Panc1 (cell line): ENCODE data around the gene UIMC1. TPM values are rescaled to one million over a fixed set of nuclear protein-coding genes. Genes with fewer than 3 reads are reported as not detected.
A peak's percentile ranks its signal among the peaks of the same experiment; 100 is the strongest.

ENCODE experiments used
- ATAC-seq: fragments of 200-7000 bp; cut with Tn5 transposase; 2 replicates; pipeline ENCODE4 v1.9.1; 2020; ENCODE audit warnings: mild to moderate bottlenecking, moderate library complexity
- BruUV-seq: library from RNA; stranded (reverse); fragments of 400-500 nt; replicated peaks from 2 replicates; lab custom pipeline; 2021; lab: Mats Ljungman, UMichigan
- CTCF ChIA-PET: fragments of 300-600 bp; sonication (Branson Sonifier 250); formaldehyde crosslinking; loops from one replicate; lab custom pipeline; 2022; ENCODE audit warnings: antibody characterized with exemption; lab: Charles Lee
- POLR2A ChIA-PET: fragments of 300-600 bp; sonication (Branson Sonifier 250); formaldehyde crosslinking; loops from one replicate; lab custom pipeline; 2022; ENCODE audit warnings: antibody characterized with exemption; lab: Charles Lee
- DNase-seq: peaks from one replicate; pipeline ENCODE4 v3.0.0-alpha.2; 2010; ENCODE audit warnings: low read depth, low spot score
- H3K27ac ChIP-seq: 2 replicates; pipeline ENCODE4 v1.5.1; 2011; ENCODE audit warnings: mild to moderate bottlenecking, low read length, inconsistent platforms
- H3K27me3 ChIP-seq: fragments of 200-500 bp; sonication (Bioruptor generic); 2 replicates; pipeline ENCODE4 v1.6.0; 2014; ENCODE audit warnings: low read length, inconsistent platforms; ENCODE audit not compliant: control insufficient read depth, insufficient read depth
- H3K36me3 ChIP-seq: fragments of 200-500 bp; sonication (Bioruptor generic); 2 replicates; pipeline ENCODE4 v1.5.1; 2014; ENCODE audit warnings: inconsistent platforms, mild to moderate bottlenecking, low read length, moderate library complexity; ENCODE audit not compliant: control insufficient read depth, insufficient read depth
- H3K4me1 ChIP-seq: 2 replicates; pipeline ENCODE4 v1.5.1; 2011; ENCODE audit warnings: inconsistent platforms, mild to moderate bottlenecking, low read length, moderate library complexity; ENCODE audit not compliant: control insufficient read depth, insufficient read depth
- H3K4me3 ChIP-seq, 2 experiments: 2 replicates each; pipeline ENCODE4 v1.5.1; 2011 to 2012; ENCODE audit warnings: low read depth in 2 of 2, low read length in 2 of 2, mild to moderate bottlenecking in 2 of 2, inconsistent platforms in 1 of 2, moderate library complexity in 1 of 2
- H3K9me3 ChIP-seq: fragments of 200-500 bp; sonication (Bioruptor generic); 2 replicates; pipeline ENCODE4 v1.5.1; 2014; ENCODE audit warnings: low read depth, mild to moderate bottlenecking, inconsistent platforms, low read length, moderate library complexity; ENCODE audit not compliant: control insufficient read depth, insufficient read depth
- CTCF ChIP-seq: fragments of 450-650 bp; IDR thresholded peaks from 2 replicates; pipeline ENCODE4 v1.5.1; 2017; ENCODE audit warnings: mild to moderate bottlenecking
- POLR2AphosphoS5 ChIP-seq: IDR thresholded peaks from 2 replicates; pipeline ENCODE4 v1.6.1; 2012; ENCODE audit warnings: mild to moderate bottlenecking, low read depth, low read length, moderate library complexity
- REST ChIP-seq, 2 experiments: IDR thresholded peaks; 2 replicates each; pipeline ENCODE4 v1.6.1; 2011 to 2012; ENCODE audit warnings: low read depth in 2 of 2, control low read depth in 1 of 2, low read length in 1 of 2, mild to moderate bottlenecking in 1 of 2, moderate library complexity in 1 of 2; ENCODE audit not compliant: insufficient read depth in 1 of 2
- SIN3A ChIP-seq: IDR thresholded peaks from 2 replicates; pipeline ENCODE4 v1.6.1; 2012; ENCODE audit warnings: low read depth, mild to moderate bottlenecking, low read length, moderate library complexity, borderline replicate concordance; ENCODE audit not compliant: insufficient read depth
- TCF7L2 ChIP-seq: IDR thresholded peaks from 2 replicates; pipeline ENCODE4 v1.6.1; 2011; ENCODE audit warnings: mild to moderate bottlenecking, low read depth, low read length, inconsistent platforms
- in situ Hi-C: cut with HindIII; loops from 2 replicates; pipeline ENCODE4 v1.10.0; 2016; ENCODE audit warnings: low sequenced_read_pairs, low pct_unique_long_range_greater_than_20kb
- intact Hi-C: fragments of 100-400 bp; cut with micrococcal nuclease; formaldehyde crosslinking; loops from one replicate; pipeline ENCODE4 v1.10.0; 2022; ENCODE audit not compliant: unreplicated experiment
- total RNA-seq: library from RNA; stranded (reverse); gene quantifications from one replicate; pipeline ENCODE4 v1.2.1, GENCODE V29; 2021; ENCODE audit not compliant: unreplicated experiment

Gene UIMC1
- total RNA-seq, 1 experiment from 2014 or later: 37.1 TPM

- no TSS peak for BruUV-seq
- no peak overlapping the region for H3K4me3 ChIP-seq
- CTCF ChIA-PET: no interaction called here
- intact Hi-C loops: no loop called here
- peaks cover 3% of the 10 kb centered on the region; the same call in 1 of the 2 replicates for H3K4me1 ChIP-seq
- in situ Hi-C loops: no loop called here
- no peaks in the 10 kb centered on the region for H3K27me3 ChIP-seq
- ATAC-seq (no peak), DNase-seq (no peak)
- no peak overlapping the region for H3K27ac ChIP-seq
- TF ChIP-seq CTCF (no peak), REST (IDR thresholded peaks at IDR 0.05; ENCODE audit: insufficient read depth in 1 of 2, low read depth in 2 of 2, low read length in 1 of 2) (no peak), TCF7L2 (no peak), POLR2AphosphoS5 (no peak), SIN3A (no peak)
- H3K36me3 ChIP-seq: no peaks in the 10 kb centered on the region
- POLR2A ChIA-PET: no interaction called here
- H3K9me3 ChIP-seq: no peaks in the 10 kb centered on the region
Observed at GRCh38 chr5:176863765-176864098, 142.8 kb downstream of the UIMC1 start.

GRCh38 chr5:176863041-176863764, 143.4 kb downstream of the UIMC1 start:
- H3K9me3 ChIP-seq: no peaks in the 10 kb centered on the region
- ChIA-PET POLR2A (no interaction called here), CTCF (no interaction called here)

More at GRCh38 chr5:176863041-176863764, 143.4 kb downstream of the UIMC1 start:
- in situ Hi-C loops (no loop called here), intact Hi-C loops (no loop called here)
- Histone ChIP-seq H3K27ac (no peak overlapping the region), H3K36me3 (no peaks in the 10 kb centered on the region), H3K4me3 (no peak overlapping the region), H3K4me1 (peaks cover 3% of the 10 kb centered on the region; the same call in 1 of the 2 replicates), H3K27me3 (no peaks in the 10 kb centered on the region)
- no peak for TF ChIP-seq REST (IDR thresholded peaks at IDR 0.05; ENCODE audit: insufficient read depth in 1 of 2, low read depth in 2 of 2, low read length in 1 of 2)
- no peak for TF ChIP-seq CTCF
- TF ChIP-seq POLR2AphosphoS5: no peak
- no peak for TF ChIP-seq SIN3A
- TF ChIP-seq TCF7L2: no peak
- BruUV-seq: no TSS peak
- DNase-seq: no peak
- ATAC-seq: peak; percentile 33
